HG02884 (cell line): ENCODE measurements around the gene EFNA5.

Experiments used
- ATAC-seq: cut with Tn5 transposase; IDR thresholded peaks from one replicate; pipeline ENCODE4 v1.9.1; 2021; ENCODE audit warnings: mild to moderate bottlenecking, moderate library complexity; ENCODE audit not compliant: unreplicated experiment

Gene EFNA5

GRCh38 chr5:107670932-107671741 lies at the start of gene EFNA5:
Gene EFNA5 (minus strand): TSS chr5:107670937.
- ATAC-seq: peak; percentile 29

GRCh38 chr5:107719034-107719606 lies 48.4 kb upstream of the EFNA5 start:
- no peak for ATAC-seq

DNA sequence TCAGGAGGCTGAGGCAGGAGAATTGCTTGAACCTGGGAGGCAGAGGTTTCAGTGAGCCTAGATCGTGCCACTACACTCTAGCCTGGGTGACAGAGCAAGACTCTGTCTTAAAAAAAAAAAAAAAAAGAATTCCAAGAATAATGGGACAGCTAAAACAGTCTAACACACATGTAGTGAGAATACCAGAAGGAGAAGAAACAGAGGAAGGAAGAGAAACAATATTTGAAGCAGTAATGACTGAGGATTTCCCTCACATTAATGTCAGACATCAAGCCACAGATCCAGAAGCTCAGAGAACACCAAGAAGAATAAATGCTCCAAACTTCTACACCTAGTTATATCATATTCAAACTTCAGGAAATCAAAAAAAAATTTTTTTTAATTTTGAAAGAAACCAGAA lies 47.1 kb upstream of the EFNA5 start:
- no peak for ATAC-seq

- no peak for ATAC-seq
Observed at GRCh38 chr5:107713228-107713627, 42.5 kb upstream of the EFNA5 start.

GRCh38 chr5:107712359-107712870 lies 41.7 kb upstream of the EFNA5 start:
- ATAC-seq: no peak

- ATAC-seq: no peak
Observed at GRCh38 chr5:107705402-107706014, 34.8 kb upstream of the EFNA5 start.

DNA sequence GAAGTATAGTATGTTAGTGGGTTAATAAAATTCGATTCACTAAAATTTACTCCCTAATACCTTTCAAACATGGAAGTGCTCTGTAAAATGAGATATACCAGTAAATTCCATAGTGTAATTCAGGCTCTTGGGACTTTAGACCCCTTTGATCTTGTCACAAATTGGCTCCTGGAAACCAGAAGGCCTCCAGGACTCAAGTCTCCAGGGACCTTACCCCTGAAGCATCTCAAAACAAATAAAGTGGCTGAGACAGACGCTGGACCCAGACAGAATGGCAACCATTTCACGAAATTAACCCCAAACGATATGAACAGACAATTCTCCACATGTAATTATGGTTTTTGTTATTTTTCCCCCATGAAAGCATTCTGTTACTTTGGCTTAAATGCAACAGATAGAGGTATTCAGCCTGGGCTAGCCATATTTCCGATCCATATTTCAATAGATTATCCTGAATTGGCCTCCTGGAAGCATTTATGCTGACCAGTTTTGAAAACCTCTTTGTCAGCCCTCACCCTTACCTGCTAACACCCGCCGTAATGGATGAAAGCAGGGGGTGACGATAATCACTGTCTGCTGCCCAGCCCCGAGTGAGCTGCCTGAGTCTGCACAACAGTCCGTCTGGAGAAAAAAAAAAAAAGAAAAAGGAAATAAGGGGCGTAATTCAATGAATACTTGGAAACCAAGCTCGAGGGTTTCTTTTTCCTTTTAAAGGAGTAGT lies 34.1 kb upstream of the EFNA5 start:
- no peak for ATAC-seq

- ATAC-seq: no peak
Observed at GRCh38 chr5:107700481-107700880, 29.7 kb upstream of the EFNA5 start.

DNA sequence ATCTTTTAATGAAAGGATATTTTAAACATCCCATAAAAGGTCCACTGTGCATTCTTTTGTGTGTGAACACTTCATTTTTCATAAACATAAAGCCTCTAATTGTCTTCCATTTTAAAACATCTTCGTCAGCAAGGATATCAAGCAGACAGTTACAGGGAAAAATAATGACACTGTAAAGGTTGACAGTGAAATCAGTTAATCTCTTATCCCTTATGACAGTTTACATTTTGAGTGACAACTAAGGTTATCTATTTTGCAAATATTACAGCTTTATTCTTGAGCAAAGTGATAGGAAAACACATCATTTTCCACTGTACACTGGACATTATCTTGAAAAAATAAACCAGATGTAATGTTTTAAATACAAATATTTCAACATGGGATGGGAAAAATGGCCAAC lies 28.7 kb upstream of the EFNA5 start:
- no peak for ATAC-seq

DNA sequence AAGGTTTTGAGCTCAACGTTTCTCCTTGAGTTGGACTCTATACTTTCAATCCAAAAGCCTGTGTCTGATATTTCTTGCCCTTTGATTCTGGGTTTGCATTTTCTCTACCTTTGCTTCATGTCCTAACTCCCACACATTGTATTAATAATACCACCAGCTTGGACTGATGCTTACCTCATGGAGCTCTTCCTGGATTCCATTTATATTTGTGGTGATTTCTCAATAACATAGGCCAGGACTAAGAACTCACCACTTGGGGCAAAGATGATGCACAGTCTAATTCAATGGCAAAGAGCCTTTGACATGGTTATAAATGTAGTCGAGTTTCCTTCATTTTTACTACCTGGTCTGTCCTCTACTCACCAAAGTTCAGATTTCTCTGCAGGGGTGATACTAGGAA lies 27.5 kb upstream of the EFNA5 start:
- ATAC-seq: no peak

GRCh38 chr5:107696498-107696897 lies 25.8 kb upstream of the EFNA5 start:
- no peak for ATAC-seq

GRCh38 chr5:107696080-107696479 lies 25.3 kb upstream of the EFNA5 start:
- ATAC-seq: no peak

- no peak for ATAC-seq
Observed at GRCh38 chr5:107687937-107688336, 17.2 kb upstream of the EFNA5 start.

DNA sequence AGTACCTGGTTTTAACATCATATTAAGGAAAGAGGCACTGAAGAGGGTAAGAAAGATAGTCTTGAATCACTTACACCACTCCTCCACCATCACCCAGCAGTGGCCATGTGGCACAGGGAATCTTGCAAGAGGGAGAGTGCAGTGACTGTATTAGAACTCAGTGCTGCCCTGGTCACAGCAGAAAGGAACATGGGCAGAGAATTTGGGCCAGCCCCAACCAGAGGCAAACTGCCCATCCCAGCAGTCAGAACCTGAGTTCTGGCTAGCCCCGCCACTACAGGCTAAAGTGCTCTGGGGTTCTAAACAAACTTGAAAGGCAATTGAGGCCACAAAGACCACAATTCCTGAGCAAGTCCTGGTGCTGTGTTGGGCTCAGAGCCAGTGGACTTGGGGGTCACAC lies 16.7 kb upstream of the EFNA5 start:
- ATAC-seq: no peak

DNA sequence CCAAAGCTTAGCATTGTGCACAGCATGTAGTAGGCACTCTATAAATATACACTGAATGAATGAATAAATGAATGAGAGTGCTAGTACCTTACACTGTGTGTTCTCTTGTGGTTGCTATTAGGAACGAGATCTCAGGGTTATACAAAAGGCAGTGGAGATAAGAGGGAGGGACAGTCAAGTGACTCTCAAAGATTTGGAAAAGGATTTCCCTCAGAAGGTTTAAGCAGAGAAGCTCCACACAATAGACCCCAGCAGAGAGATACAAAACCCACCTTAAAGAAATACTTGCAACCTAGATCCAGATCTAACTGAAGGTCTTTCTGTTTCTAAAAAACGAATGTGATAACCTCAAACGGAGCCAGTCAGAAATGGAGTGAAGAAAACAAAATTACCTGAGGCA lies 11.8 kb upstream of the EFNA5 start:
- ATAC-seq: no peak

DNA sequence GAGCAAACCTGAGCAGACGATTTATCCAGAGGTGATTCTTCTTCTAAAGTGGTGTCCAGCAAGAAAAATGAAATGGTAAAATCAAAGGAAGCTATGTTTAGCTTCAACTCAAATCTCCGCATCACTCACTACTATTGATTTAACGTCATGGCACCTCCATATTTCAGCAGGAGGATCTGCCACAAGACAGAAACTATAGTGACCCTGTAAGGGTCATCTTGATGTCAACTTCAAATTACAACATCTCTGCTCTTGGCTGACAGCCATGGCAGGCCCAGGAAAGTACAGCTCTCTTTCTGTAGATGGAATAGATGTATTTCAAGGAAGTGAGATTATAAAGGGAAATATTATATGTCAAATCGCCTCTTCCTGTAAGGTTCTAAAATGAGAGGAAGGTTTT lies 10.1 kb upstream of the EFNA5 start:
- ATAC-seq: no peak

GRCh38 chr5:107680099-107680498 lies 9.4 kb upstream of the EFNA5 start:
- no peak for ATAC-seq

DNA sequence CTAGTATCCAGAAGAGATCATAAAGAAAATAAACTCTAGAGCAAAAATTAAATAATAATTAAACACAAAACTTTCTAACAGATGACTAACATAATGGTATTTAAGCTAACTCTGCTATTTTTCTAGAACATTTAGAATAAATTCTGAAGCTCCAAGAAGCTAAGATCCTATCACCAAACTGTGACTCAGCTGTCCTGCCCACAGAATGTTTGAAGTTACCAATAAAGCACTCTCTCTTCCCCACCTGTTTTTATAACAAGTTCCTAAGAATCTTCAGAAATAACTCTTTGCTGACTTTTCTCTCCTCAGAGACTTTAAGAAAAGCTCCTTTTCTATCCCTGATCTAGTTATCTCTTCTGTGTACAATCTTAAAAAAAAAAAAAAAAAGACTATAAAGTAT lies 6.0 kb upstream of the EFNA5 start:
- ATAC-seq: no peak

GRCh38 chr5:107675201-107675600 lies 4.5 kb upstream of the EFNA5 start:
- ATAC-seq: no peak

GRCh38 chr5:107674655-107675054 lies 3.9 kb upstream of the EFNA5 start:
- ATAC-seq: no peak

GRCh38 chr5:107673368-107674136 lies 2.8 kb upstream of the EFNA5 start:
- ATAC-seq: peak; percentile 69
